GM19467 (cell line): Measurements from ENCODE around the gene ST14.

Experiments used
- ATAC-seq: cut with Tn5 transposase; IDR thresholded peaks from one replicate; pipeline ENCODE4 v1.9.1; 2021; ENCODE audit warnings: mild to moderate bottlenecking, moderate library complexity; ENCODE audit not compliant: unreplicated experiment

Gene ST14

GRCh38 chr11:130133716-130134115 is 25.9 kb upstream of the ST14 start:
- ATAC-seq, result no peak

GRCh38 chr11:130136107-130136506 is 23.5 kb upstream of the ST14 start:
- ATAC-seq, result no peak

- no peak for ATAC-seq
Measured at GRCh38 chr11:130137999-130138398, 21.6 kb upstream of the ST14 start.

- ATAC-seq, result no peak
Measured at GRCh38 chr11:130139401-130139800, 20.2 kb upstream of the ST14 start.

- no peak for ATAC-seq
Measured at GRCh38 chr11:130141561-130142341, 17.8 kb upstream of the ST14 start.

GRCh38 chr11:130144141-130144540 is 15.4 kb upstream of the ST14 start:
- no peak for ATAC-seq

- ATAC-seq, result no peak
Measured at GRCh38 chr11:130144861-130145281, 14.7 kb upstream of the ST14 start.

GRCh38 chr11:130145311-130145812 is 14.2 kb upstream of the ST14 start:
- ATAC-seq, result no peak

GRCh38 chr11:130145975-130146776 is 13.4 kb upstream of the ST14 start:
- ATAC-seq, result no peak

GRCh38 chr11:130146796-130147195 is 12.8 kb upstream of the ST14 start:
- peak; percentile 47 for ATAC-seq

GRCh38 chr11:130148796-130149326 is 10.7 kb upstream of the ST14 start:
- ATAC-seq, result no peak

GRCh38 chr11:130150790-130151189 is 8.8 kb upstream of the ST14 start:
- ATAC-seq, result no peak

- ATAC-seq, result no peak
Measured at GRCh38 chr11:130151196-130151595, 8.4 kb upstream of the ST14 start.

GRCh38 chr11:130156108-130157022 is 3.2 kb upstream of the ST14 start:
- no peak for ATAC-seq

GRCh38 chr11:130157101-130157500 is 2.5 kb upstream of the ST14 start:
- ATAC-seq, result no peak

GRCh38 chr11:130157840-130158239 is 1.7 kb upstream of the ST14 start:
- ATAC-seq, result no peak

GRCh38 chr11:130159139-130159538 is 443 bp upstream of the ST14 start:
- ATAC-seq, result no peak

- ATAC-seq, result no peak
Measured at GRCh38 chr11:130160498-130161155, 1.0 kb downstream of the ST14 start.

- no peak for ATAC-seq
Measured at GRCh38 chr11:130161441-130162145, 2.0 kb downstream of the ST14 start.
